Tibial artery (tissue), 4 donors: ENCODE data around the gene TMTC1.

Source experiments
- DNase-seq, 2 donors: peaks; one replicate each; pipeline ENCODE4 v3.0.0-alpha.2; 2019
- H3K27ac ChIP-seq, 2 donors: fragments of 200-600 bp; sonication (generic) in 1 of 2; 1 replicate in 1 of 2; 2 replicates in 1 of 2; pipeline ENCODE4 v1.5.1; 2018 to 2019; ENCODE audit warnings: mild to moderate bottlenecking in 1 of 2
- H3K27me3 ChIP-seq, 2 donors: fragments of 200-600 bp; sonication (generic) in 1 of 2; one replicate each; pipeline versions ENCODE4 v1.5.1 to v1.6.0; 2016 to 2019
- H3K36me3 ChIP-seq, 3 donors: fragments of 200-600 bp; sonication (generic) in 2 of 3; one replicate each; pipeline ENCODE4 v1.5.1; 2016 to 2019; ENCODE audit warnings: mild to moderate bottlenecking in 2 of 3
- H3K4me1 ChIP-seq, 4 donors: fragments of 200-600 bp; sonication (generic) in 2 of 4; 1 replicate in 3 of 4; 2 replicates in 1 of 4; pipeline ENCODE4 v1.5.1; 2016 to 2019
- H3K4me3 ChIP-seq, 2 donors: fragments of 200-600 bp; sonication (generic) in 1 of 2; 1 replicate in 1 of 2; 2 replicates in 1 of 2; pipeline ENCODE4 v1.5.1; 2018 to 2019; ENCODE audit warnings: mild to moderate bottlenecking in 2 of 2
- H3K9me3 ChIP-seq, 3 donors: fragments of 200-600 bp; sonication (generic) in 1 of 3; one replicate each; pipeline ENCODE4 v1.5.1; 2016 to 2019
- CTCF ChIP-seq, 2 experiments: fragments of 200-600 bp in 1 of 2; fragments of 450-650 bp in 1 of 2; IDR thresholded peaks; one replicate each; pipeline ENCODE4 v1.5.1; 2017 to 2019; ENCODE audit warnings: antibody characterized with exemption in 2 of 2, mild to moderate bottlenecking in 1 of 2, moderate library complexity in 1 of 2
- intact Hi-C: fragments of 100-400 bp; cut with DNase I; formaldehyde crosslinking; loops from one replicate; pipeline ENCODE4 v1.15.0; 2023; ENCODE audit warnings: low total_unique reads

The TMTC1 gene

GRCh38 chr12:29695800-29696199 lies 87.9 kb downstream of the TMTC1 start:
- Histone ChIP-seq H3K27me3 (no peaks in the 10 kb centered on the region), H3K4me1 (peaks cover 0 to 11% (median under 1%) of the 10 kb centered on the region in 4 donors), H3K36me3 (no peaks in the 10 kb centered on the region), H3K27ac (no peak overlapping the region), H3K9me3 (no peaks in the 10 kb centered on the region), H3K4me3 (no peak overlapping the region)
- no peak for DNase-seq
- no peak for TF ChIP-seq CTCF (IDR thresholded peaks at IDR 0.05)
- intact Hi-C loops: no loop called here

- no peak overlapping the region for H3K4me3 ChIP-seq
- no peaks in the 10 kb centered on the region for H3K9me3 ChIP-seq
- intact Hi-C loops: no loop called here
- no peak for DNase-seq
- no peaks in the 10 kb centered on the region for H3K27me3 ChIP-seq
- no peak for TF ChIP-seq CTCF (IDR thresholded peaks at IDR 0.05)
- H3K36me3 ChIP-seq: no peaks in the 10 kb centered on the region
- H3K4me1 ChIP-seq: peaks cover 0 to 4% (median 0%) of the 10 kb centered on the region in 4 donors
- no peak overlapping the region for H3K27ac ChIP-seq
Measured at GRCh38 chr12:29695026-29695425, 88.7 kb downstream of the TMTC1 start.

GRCh38 chr12:29694002-29694401 lies 89.7 kb downstream of the TMTC1 start:
- no peak overlapping the region for H3K4me3 ChIP-seq
- H3K27me3 ChIP-seq: no peaks in the 10 kb centered on the region
- intact Hi-C loops: no loop called here
- H3K27ac ChIP-seq: no peak overlapping the region
- no peaks in the 10 kb centered on the region for H3K9me3 ChIP-seq
- H3K4me1 ChIP-seq: peaks cover 0 to 7% (median 2%) of the 10 kb centered on the region in 4 donors
- H3K36me3 ChIP-seq: no peaks in the 10 kb centered on the region
- no peak for DNase-seq
- no peak for TF ChIP-seq CTCF (IDR thresholded peaks at IDR 0.05)

GRCh38 chr12:29692237-29692636 lies 91.5 kb downstream of the TMTC1 start:
- Histone ChIP-seq H3K4me3 (no peak overlapping the region), H3K36me3 (no peaks in the 10 kb centered on the region), H3K9me3 (no peaks in the 10 kb centered on the region), H3K4me1 (peaks cover 0 to 15% (median 8%) of the 10 kb centered on the region in 4 donors), H3K27ac (no peak overlapping the region), H3K27me3 (no peaks in the 10 kb centered on the region)
- DNase-seq: no peak
- TF ChIP-seq CTCF (IDR thresholded peaks at IDR 0.05): no peak
- intact Hi-C loops: no loop called here

- Histone ChIP-seq H3K4me1 (peaks cover 0 to 17% (median 8%) of the 10 kb centered on the region in 4 donors), H3K4me3 (no peak overlapping the region), H3K36me3 (no peaks in the 10 kb centered on the region), H3K27ac (no peak overlapping the region), H3K27me3 (no peaks in the 10 kb centered on the region), H3K9me3 (no peaks in the 10 kb centered on the region)
- DNase-seq: no peak
- TF ChIP-seq CTCF (IDR thresholded peaks at IDR 0.05): no peak
- intact Hi-C loops: no loop called here
Measured at GRCh38 chr12:29691161-29691854, 92.4 kb downstream of the TMTC1 start.
